Measurements from ENCODE around the gene PPP1R12C.
A peak's percentile ranks its signal among the peaks of the same experiment; 100 is the strongest.

The PPP1R12C gene

DNA sequence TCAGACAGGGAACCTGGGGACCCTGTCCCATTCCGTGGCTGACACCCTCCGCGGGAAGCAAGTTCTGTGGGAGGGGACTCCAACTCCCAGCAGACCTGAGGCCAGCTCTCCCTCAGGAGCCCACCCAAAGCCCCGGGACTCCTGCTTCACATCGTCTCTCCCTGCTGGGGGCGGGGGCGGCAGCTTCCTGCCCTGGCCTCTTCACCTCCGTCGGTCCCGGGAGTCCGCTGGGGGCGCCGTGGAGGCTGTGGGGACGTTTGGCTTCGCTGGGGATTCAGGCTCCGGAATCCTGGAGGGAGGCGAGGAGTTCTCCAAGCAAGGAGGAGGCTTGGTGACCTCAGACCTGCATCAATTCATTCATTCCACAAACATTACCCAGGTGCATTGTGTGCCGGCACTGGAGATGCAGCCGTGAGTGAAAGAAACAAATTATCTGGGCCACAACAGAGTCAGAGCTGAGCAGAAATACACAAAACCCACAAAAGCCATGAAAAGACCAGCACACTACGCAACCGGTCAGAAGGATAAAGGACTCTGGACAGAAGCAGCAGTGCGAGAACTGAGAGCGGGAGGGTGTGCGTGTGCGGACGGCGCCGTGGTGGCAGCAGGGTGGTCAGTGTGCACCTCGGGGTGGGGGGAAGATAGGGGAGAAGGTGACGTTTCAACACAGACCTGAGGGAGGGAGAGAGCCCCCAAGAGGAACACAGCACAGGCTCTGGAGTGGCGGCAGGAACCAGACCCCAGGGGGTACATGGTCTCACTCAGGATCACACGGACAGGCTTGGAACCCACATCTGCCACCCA is 22.8 kb downstream of the PPP1R12C start:
- Histone ChIP-seq H3K27ac (no peak overlapping the region), H3K4me3 (no peak overlapping the region)

DNA sequence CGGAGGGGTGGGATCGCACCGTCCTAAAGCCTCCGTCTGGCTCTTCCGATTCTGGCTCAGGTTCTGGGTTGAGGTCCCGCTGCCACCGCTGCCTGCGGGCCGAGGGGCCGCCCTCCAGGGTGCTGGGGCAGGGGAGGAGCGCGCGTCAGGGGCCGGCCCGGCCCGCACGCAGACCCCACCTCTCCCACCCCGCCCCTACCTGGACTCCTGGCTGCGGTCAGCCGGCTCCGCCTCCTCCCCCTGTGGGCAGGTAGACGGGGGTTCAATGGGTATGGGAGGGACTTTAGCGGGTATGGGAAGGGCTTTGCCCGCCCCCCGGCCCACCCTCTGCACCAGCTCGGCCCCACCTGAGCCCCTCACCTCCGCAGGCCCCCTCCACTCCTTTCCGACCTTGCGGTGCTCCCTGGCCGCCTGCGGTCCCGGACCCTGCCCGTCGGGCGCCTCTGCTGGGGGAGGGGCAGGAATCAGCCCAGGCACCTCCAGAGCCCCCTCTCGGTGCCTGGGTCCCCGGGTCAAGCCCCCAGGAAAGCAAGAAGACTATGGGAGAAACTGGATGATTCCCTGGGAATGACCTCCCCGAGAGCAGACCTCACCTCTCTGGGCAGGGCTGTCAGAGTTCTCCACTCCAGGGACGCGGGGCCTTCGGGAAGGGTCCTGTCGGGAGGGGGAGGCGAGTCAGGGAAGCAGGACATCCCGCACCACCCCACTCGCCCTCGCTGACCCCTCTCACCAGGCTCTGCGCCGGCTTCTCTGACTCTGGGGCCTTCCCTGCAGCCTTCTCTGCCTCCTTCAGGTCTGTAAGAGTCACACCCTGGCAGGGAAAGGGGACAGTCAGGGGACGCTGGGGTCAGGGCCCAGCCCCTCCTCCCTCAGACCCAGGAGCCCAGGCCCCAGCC is 24.8 kb downstream of the PPP1R12C start:
- no peak overlapping the region for H3K27ac ChIP-seq
- no peak overlapping the region for H3K4me3 ChIP-seq

DNA sequence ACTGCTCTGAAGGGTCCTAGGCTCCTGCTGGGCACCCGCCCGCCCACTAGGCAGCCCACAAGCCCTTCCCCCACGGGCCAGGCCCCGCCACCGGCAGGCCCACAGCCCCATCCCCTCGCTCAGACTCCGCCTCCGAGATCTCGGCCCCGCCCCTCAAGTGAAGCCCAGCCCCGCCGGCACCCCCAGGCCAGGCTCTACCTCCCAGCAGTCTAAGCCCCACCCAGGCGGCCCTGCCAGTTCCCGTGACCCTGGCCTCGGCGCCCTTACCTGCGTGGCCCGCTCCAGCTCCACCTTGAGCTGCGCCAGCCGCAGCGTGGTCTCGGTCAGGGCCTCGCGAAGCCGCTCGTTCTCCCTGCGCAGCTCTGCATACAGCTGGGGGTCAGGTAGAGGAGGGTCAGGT is 25.5 kb downstream of the PPP1R12C start:
- no peak overlapping the region for H3K4me3 ChIP-seq
- H3K27ac ChIP-seq: no peak overlapping the region

DNA sequence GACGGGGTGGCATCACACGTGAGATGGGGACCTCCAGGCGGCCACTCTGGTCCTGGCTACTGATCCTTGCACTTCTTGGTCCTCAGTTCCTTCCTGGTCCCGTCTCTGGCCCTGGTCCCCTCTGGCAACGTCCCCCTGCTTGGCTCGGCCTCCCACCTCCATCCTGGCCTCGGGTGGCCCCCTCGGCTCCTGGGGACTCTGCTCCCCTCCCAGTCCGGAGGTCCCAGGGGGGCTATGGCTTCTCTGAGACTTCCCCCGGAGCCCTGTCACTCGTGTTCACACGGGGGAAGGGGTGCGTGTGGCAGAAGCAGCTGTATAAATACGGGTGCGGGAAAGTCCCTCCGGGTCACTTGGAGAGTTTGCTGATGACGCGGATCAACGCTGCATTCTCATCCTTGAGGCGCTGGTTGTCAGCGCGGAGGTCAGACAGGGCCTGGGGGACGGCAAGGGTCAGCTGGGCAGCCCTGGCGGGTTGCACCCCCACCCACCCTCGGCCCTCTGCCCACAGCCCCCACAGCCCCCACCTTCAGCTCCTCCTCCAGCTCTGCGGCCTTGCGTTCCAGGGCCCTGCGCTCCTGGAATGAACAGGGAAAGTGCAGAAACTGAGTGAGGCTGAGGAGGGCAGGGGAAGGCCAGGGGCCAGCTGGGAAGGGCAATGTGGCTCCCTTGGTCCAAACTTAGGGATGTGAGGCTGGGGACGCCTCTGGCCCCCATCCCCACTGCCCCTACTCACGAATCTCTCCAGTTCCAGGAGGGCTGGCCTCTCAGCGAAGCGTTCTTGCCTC is 26.1 kb downstream of the PPP1R12C start:
- Histone ChIP-seq H3K4me3 (no peak overlapping the region), H3K27ac (no peak overlapping the region)

DNA sequence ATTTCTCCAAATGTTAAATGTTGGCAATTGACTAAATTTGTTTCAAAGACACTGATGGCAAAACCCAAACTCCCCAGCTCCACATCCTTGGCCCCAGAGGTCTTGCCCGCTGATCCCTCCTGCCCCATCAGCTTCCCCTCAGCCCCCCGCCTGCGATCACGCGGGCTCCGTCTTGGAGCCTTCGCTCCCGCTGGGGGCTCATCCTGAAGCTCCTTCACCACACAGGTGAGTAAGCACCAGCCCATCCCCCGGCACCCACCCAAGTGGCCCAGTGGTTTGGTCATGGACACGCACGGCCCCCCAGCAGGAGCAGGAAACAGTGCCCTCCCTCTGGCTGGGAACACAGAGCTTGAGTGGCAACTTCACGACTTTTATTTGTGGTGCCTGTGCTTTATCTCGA is 26.9 kb downstream of the PPP1R12C start:
- H3K4me3 ChIP-seq: no peak overlapping the region
- no peak overlapping the region for H3K27ac ChIP-seq

DNA sequence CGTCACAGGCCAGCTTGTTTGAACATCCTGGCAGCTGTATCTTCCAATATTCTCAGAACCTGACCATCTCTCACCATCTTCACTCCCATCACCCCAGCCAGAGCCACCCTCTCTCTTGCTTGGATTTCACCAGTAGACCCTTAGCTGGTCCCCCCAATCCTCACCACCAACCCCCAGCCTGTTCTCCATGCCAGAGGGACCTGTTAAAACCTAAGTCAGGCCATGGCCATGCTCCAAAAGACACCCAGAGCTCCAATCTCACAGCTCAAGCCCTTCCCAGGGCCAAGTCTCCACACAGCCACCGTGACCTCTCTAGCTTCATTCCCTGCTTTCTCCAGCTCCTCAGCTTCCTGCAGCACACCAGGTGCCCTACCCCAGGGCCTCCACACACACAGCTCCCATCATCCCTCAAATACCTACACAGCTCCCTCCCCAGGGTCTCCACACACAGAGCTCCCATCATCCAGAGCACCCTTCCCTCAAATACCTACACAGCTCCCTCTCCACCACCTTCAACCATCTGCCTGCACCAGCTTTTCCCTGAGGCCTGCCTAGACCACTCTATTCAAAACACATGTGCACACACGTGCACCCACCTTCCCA is 28.0 kb downstream of the PPP1R12C start:
- Histone ChIP-seq H3K4me3 (no peak overlapping the region), H3K27ac (no peak overlapping the region)

DNA sequence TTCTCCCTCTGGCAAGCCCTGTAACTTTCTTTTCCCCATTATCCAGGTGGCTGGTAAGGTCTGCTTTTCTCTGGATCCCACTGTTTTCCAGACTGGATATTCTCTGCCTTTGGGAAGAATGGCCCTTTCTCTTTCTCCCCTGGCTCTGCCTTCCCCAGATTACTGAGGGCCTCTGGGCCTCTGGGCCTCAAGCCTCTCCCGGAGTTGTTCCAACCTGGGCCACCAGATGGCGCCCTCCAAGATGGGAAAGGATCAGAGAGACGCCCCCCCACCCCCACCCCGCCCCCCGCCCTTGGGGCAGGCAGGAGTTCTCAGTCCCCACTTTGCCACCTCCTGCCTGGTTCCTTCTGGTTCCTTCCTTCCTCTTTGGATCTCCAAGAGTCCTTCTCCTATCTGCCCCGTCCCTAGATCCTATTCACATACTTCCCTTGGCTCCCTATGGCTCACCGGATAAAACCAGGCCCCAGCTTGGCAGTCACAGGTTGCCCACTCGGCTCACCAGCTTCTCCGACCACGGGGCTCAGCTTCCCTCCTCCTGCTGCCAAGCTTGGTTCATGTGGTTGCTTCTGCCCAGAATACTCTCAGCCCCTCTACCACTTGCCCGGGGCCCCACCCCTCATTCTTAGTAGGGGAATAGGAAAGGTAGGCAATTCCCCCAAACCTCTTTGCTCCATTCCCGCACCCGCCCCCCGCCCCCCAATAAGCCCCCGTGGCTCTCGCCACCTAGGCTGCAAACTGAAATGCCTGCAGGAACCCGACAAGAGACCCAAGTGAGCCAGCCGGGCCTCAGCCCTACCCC is 28.7 kb downstream of the PPP1R12C start:
- H3K27ac ChIP-seq: no peak overlapping the region
- no peak overlapping the region for H3K4me3 ChIP-seq

DNA sequence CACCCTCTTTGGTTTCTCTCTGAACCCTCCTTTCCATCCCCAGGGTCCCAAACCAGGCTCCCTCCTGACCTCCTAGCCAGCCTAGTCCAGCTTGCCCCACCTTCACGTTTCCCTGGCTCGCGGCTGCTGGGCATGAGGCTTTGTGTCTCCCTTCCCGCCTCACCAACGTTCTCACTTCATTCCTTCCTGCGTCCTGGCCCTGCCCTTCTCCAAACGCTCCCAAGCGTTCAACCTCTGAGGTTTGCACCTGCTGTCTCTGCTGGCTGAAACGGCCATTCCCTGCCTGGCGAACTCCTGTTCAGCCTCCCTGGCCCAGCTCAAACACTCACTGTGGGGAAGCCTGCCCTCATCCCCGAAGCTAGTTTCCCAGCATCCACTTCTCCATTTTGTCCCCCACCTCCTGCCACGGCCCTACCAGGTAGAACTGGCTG is 29.4 kb downstream of the PPP1R12C start:
- H3K4me3 ChIP-seq: peak overlapping the region in 1 of 7 experiments; percentile 43

DNA sequence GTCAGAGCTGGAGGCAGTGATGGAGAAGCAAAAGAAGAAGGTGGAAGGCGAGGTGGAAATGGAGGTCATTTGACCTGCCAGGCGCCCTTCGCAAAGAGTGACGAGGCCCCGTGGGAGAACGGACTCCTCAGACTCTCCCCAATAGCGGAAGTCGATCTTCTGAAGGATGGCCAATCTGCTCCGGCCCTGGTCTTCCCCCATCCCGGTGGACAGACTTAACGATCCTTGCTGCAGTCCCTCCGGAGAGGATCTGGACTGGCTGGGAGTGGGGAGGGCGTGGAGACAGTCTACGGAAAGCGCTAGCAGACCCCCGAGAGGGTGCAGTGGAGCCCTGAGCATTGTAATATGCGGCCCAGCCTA is 29.9 kb downstream of the PPP1R12C start:
- peak overlapping the region in 2 of 21 experiments; percentile 3 to 37 for H3K27ac ChIP-seq
- peak overlapping the region in 6 of 7 experiments; percentile 14 to 43 (median 27) for H3K4me3 ChIP-seq

More for the DNA sequence above, 29.4 kb downstream of the PPP1R12C start:
- H3K27ac ChIP-seq: no peak overlapping the region

DNA sequence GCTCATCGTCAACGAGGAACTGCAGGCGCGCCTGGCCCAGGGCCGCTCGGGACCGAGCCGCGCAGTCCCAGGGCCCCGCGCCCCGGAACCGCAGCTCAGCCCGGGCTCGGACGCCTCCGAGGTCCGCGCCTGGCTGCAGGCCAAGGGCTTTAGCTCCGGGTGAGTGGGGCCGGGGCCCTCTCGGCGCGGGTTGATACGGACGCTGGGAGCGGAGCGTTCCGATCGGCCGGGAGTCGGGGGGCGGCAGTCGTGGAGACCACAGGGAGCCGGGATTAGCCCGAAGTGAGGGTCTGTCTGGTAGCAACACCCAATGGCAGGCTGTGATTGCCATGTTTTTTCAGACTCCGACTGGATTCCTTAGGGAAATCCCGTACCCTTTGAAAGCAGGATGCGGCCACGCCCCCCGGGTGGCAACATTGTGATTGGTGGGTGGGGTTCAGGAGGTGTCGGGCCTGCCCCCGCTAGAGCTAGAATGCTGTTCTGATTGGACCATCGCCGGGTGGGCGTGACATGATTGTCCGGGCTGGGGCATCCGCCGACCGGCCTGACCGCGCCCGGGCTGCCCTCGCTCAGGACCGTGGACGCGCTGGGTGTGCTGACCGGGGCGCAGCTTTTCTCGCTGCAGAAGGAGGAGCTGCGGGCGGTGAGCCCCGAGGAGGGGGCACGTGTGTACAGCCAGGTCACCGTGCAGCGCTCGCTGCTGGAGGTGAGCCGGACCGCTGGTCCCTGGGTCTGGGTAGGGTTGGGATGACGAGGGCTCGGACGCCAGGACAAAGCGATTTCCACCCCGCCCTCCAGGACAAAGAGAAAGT is 30.5 kb downstream of the PPP1R12C start:
- Histone ChIP-seq H3K27ac (peak overlapping the region in 3 of 21 experiments; percentile 3 to 53 (median 37)), H3K4me3 (peak overlapping the region; percentile 14 to 43 (median 24))

DNA sequence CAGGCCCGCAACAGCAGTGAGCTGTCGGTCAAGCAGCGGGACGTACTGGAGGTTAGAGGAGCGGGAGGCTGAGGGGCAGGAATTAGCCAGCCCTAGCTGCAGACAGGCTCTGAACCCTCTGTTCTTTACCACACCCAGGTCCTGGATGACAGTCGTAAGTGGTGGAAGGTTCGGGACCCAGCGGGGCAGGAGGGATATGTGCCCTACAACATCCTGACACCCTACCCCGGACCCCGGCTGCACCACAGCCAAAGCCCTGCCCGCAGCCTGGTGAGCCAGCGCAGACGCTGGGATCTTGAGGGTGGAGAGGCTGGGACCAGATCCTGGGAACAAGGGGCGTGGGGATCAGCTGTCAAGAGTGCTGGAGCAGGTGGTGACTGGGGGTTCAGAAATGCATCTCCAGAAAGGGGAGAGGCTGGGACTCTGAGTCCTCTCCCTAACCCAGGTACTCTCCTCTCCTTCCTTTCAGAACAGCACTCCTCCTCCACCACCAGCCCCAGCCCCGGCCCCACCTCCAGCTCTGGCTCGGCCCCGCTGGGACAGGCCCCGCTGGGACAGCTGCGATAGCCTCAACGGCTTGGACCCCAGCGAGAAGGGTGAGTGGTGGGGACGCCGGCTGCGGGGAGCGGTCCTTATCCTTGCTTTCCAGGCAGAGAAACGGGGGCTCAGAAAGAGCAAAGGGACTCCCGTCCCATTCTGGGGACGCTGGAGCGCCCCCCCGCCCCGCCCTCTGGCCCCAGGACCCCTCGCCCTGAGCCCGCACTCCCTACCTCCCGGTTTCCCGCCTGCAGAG is 31.3 kb downstream of the PPP1R12C start:
- peak overlapping the region in 6 of 7 experiments; percentile 14 to 43 (median 27) for H3K4me3 ChIP-seq

DNA sequence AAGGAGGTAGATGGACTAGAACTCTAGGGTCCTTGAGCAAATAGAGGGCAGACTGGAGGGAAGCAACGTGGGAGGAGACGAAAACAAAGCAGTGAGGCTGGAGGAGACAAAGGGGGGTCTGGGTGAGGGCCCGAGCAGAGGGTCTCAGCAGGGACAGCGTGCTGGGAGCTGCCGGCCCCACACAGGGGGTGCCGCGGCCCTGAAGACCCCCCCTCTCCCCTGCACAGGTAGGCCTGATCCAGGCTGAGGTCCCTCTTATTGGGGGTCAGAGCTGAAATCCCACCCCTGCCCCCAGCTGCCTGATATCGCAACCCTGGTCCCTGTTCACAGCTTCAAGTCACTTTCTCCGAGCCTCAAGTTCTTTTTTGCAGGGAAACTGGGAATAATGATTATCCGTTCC is 33.0 kb downstream of the PPP1R12C start:
- no peak overlapping the region for H3K27ac ChIP-seq

More for the DNA sequence above, 31.3 kb downstream of the PPP1R12C start:
- H3K27ac ChIP-seq: peak overlapping the region in 1 of 21 experiments; percentile 53

DNA sequence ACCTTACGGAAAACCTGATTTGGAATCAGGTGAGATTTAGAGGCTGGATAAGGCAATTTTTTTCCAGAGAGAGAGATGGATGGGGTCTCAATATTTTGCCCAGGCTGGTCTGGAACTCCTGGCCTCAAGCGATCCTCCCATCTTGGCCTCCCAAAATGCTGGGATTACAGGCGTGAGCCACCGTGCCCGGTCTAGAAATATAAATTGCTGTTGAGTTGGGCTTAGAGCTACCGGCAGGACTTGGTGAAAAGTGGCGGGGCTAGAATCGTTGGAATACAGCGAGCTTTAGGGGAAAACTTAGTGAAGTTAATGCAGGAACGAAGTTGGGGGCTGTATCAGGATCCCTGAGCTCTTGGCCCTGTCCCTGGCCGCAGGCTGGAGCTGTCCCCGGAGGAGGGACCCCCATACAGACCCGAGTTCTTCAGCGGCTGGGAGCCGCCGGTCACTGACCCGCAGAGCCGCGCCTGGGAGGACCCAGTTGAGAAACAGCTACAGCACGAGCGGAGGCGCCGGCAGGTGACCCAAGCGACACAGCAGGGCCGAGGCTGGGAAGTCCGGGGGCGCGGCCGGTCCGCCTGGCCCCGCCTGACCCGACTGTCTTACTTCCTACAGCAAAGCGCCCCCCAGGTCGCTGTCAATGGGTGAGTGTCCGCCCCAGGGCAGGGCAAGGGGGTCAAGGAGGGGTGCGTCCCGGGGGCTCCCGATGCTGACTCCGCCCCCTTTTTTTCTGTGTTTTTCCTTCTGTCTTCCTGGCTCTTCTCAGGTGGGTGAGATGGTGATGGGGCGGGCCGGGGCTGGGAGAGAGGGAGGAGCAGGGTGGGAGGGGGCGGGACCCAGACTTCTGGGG is 34.2 kb downstream of the PPP1R12C start:
- Histone ChIP-seq H3K27ac (no peak overlapping the region), H3K4me3 (no peak overlapping the region)

More for the DNA sequence above, 33.0 kb downstream of the PPP1R12C start:
- H3K4me3 ChIP-seq: no peak overlapping the region

DNA sequence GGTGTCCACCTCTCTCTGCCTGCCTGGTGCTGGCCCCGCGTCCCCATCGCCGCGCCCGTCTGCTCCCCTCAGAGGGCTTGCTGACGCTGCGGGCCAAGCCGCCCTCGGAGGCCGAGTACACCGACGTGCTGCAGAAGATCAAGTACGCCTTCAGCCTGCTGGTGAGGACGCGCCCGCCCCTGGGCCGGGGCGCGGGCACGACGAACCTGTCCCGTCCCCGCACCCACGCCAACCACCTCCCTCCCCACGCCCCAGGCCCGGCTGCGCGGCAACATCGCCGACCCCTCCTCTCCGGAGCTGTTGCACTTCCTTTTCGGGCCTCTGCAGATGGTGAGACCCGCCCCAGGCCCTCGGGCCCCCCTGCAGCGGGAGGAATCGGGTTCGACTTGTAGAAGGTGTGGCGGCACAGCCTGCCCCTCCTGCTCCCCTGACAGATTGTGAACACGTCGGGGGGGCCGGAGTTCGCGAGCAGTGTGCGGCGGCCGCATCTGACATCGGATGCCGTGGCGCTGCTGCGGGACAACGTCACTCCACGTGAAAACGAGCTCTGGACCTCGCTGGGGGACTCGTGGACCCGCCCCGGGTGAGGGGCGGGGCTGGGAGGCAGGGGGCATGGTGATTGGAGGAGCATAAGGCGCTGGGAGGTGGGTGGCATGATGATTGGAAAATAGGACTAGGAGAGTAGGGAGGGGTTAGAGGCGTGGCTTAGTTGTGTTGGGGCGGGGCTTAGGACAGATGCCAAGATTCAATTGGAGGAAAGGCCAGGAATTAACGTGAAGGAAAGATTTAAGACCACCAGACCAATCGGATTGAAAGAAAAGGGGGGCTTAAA is 35.2 kb downstream of the PPP1R12C start:
- Histone ChIP-seq H3K4me3 (peak overlapping the region in 6 of 7 experiments; percentile 2 to 56 (median 46)), H3K27ac (peak overlapping the region in 2 of 21 experiments; percentile 12 to 72)

DNA sequence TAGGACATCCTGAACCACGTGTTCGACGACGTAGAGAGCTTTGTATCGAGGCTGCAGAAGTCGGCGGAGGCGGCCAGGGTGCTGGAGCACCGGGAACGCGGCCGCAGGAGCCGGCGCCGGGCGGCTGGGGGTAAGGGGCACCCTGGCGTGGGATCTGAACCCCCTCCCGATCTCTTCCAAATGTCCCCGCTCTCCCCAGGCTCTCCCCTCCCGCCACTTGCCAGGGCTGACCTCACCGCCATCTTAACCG is 35.7 kb downstream of the PPP1R12C start:
- peak overlapping the region in 6 of 7 experiments; percentile 2 to 56 (median 46) for H3K4me3 ChIP-seq
- H3K27ac ChIP-seq: peak overlapping the region in 3 of 21 experiments; percentile 12 to 77 (median 72)

Data from skin epidermis (tissue), 12 donors.